Fibroblast of pulmonary artery (primary cell): ENCODE data around the gene PIGH.

Experiments
- DNase-seq: peaks from one replicate; pipeline ENCODE4 v3.0.0-alpha.2; 2010; ENCODE audit warnings: low read depth
- H3K4me3 ChIP-seq: replicated peaks from 2 replicates; pipeline ENCODE4 v1.5.1; 2011; ENCODE audit warnings: low read depth, mild to moderate bottlenecking, control low read depth, low read length, moderate library complexity
- CTCF ChIP-seq: IDR thresholded peaks from 2 replicates; pipeline ENCODE4 v1.5.1; 2011; ENCODE audit warnings: mild to moderate bottlenecking, control low read depth, low read length, inconsistent platforms; ENCODE audit errors: missing control alignments

PIGH gene

GRCh38 chr14:67574806-67575205, 25.3 kb downstream of the PIGH start:
- no peak for TF ChIP-seq CTCF
- DNase-seq: no peak
- H3K4me3 ChIP-seq: no peak overlapping the region

- no peak for TF ChIP-seq CTCF
- H3K4me3 ChIP-seq: no peak overlapping the region
- no peak for DNase-seq
These were observed 25.9 kb downstream of the PIGH start for GRCh38 chr14:67574156-67574555.

GRCh38 chr14:67573228-67574010, 26.6 kb downstream of the PIGH start:
- H3K4me3 ChIP-seq: no peak overlapping the region
- TF ChIP-seq CTCF: no peak
- DNase-seq: no peak

- no peak for TF ChIP-seq CTCF
- no peak for DNase-seq
- no peak overlapping the region for H3K4me3 ChIP-seq
These were observed 27.5 kb downstream of the PIGH start for GRCh38 chr14:67572608-67573007.

- TF ChIP-seq CTCF: no peak
- H3K4me3 ChIP-seq: no peak overlapping the region
- no peak for DNase-seq
These were observed 28.1 kb downstream of the PIGH start for GRCh38 chr14:67571991-67572323.

- DNase-seq: peak; percentile 68
- H3K4me3 ChIP-seq: no peak overlapping the region
- peak; percentile 98 for TF ChIP-seq CTCF
These were observed 28.6 kb downstream of the PIGH start for GRCh38 chr14:67571275-67571990.

- no peak for TF ChIP-seq CTCF
- DNase-seq: no peak
- H3K4me3 ChIP-seq: no peak overlapping the region
These were observed 29.6 kb downstream of the PIGH start for GRCh38 chr14:67570453-67570852.
